Prostate gland (tissue), 2 donors: Measurements from ENCODE around the gene RTL5. TPM values are rescaled to one million over a fixed set of nuclear protein-coding genes. Genes with fewer than 3 reads are reported as not detected.

Source experiments
- DNase-seq: peaks from one replicate; pipeline ENCODE4 v3.0.0-alpha.2; 2019; ENCODE audit warnings: low spot score
- H3K27ac ChIP-seq, 2 donors: fragments of 200-600 bp; sonication (generic); 2 replicates each; pipeline ENCODE4 v1.5.1; 2017 to 2019
- H3K27me3 ChIP-seq: fragments of 200-600 bp; sonication (generic); replicated peaks from 2 replicates; pipeline ENCODE4 v1.5.1; 2019; ENCODE audit not compliant: insufficient read depth
- H3K36me3 ChIP-seq, 2 donors: fragments of 200-600 bp; sonication (generic); 1 replicate in 1 of 2; 2 replicates in 1 of 2; pipeline versions ENCODE4 v1.5.1 to v1.8.1; 2017 to 2019
- H3K4me1 ChIP-seq: fragments of 200-600 bp; sonication (generic); replicated peaks from 2 replicates; pipeline ENCODE4 v1.5.1; 2019
- H3K4me3 ChIP-seq, 2 donors: fragments of 200-600 bp; sonication (generic); 2 replicates each; pipeline ENCODE4 v1.5.1; 2017 to 2019
- H3K9me3 ChIP-seq: fragments of 200-600 bp; sonication (generic); 2 replicates; pipeline ENCODE4 v1.5.1; 2017
- POLR2A ChIP-seq: fragments of 450-650 bp; IDR thresholded peaks from one replicate; pipeline ENCODE4 v1.6.1; 2016; ENCODE audit warnings: antibody characterized with exemption, mild to moderate bottlenecking
- POLR2AphosphoS5 ChIP-seq: sonication (generic); formaldehyde crosslinking; IDR thresholded peaks from one replicate; pipeline ENCODE4 v1.6.1; 2017; ENCODE audit warnings: antibody characterized with exemption
- WGBS: methylation state at CpG from one replicate; pipeline ENCODE4 v1.1.5; 2018; 5-methylcytosine and 5-hydroxymethylcytosine counted together
- intact Hi-C: fragments of 100-400 bp; cut with DNase I; formaldehyde crosslinking; loops from one replicate; pipeline ENCODE4 v1.14.2; 2022
- total RNA-seq, 2 donors: library from RNA; depleted of rRNA; stranded (reverse); fragments of >200 nt; gene quantifications; one replicate each; pipeline ENCODE4 v1.1.0, GENCODE V29; 2016
- TF ChIP-seq, protein P1 (sequence below), 4 experiments: fragments of 200-600 bp in 2 of 4; fragments of 450-650 bp in 2 of 4; sonication (generic) in 2 of 4; IDR thresholded peaks; 1 replicate in 3 of 4; 2 replicates in 1 of 4; pipeline ENCODE4 v1.5.1; 2016 to 2019; ENCODE audit warnings: antibody characterized with exemption in 4 of 4, mild to moderate bottlenecking in 2 of 4, moderate library complexity in 2 of 4

Gene RTL5
- total RNA-seq, 2 donors from 2014 or later, result 2.8 to 24.0 TPM

DNA sequence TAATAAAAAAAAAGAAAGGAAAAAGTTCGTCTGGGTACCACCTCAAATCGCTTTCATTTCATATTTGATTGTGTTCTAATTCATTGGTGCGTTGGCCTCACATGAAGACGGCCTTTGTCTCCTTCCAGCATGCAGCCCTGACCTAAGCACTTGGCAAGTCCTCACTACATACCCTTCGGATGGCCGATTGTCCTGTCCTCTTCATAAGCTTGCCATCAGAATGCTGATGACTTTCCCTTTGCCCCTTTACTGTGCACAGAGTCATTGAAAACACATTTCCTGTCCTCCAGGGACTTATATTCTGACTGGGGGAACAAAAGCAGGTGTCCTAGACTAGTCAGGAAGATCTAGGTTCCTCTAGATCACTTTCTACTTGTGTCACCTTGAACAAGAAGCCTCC, 43.0 kb downstream of the RTL5 start:
- no peak for TF ChIP-seq POLR2AphosphoS5
- no peak for TF ChIP-seq POLR2A
- TF ChIP-seq, protein P1, sequence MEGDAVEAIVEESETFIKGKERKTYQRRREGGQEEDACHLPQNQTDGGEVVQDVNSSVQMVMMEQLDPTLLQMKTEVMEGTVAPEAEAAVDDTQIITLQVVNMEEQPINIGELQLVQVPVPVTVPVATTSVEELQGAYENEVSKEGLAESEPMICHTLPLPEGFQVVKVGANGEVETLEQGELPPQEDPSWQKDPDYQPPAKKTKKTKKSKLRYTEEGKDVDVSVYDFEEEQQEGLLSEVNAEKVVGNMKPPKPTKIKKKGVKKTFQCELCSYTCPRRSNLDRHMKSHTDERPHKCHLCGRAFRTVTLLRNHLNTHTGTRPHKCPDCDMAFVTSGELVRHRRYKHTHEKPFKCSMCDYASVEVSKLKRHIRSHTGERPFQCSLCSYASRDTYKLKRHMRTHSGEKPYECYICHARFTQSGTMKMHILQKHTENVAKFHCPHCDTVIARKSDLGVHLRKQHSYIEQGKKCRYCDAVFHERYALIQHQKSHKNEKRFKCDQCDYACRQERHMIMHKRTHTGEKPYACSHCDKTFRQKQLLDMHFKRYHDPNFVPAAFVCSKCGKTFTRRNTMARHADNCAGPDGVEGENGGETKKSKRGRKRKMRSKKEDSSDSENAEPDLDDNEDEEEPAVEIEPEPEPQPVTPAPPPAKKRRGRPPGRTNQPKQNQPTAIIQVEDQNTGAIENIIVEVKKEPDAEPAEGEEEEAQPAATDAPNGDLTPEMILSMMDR (IDR thresholded peaks at IDR 0.05), result no peak
- Histone ChIP-seq H3K9me3 (no peaks in the 10 kb centered on the region), H3K4me1 (no peaks in the 10 kb centered on the region), H3K27ac (no peak overlapping the region), H3K27me3 (no peaks in the 10 kb centered on the region), H3K4me3 (no peak overlapping the region), H3K36me3 (no peaks in the 10 kb centered on the region)
- 91% methylated on average over 6 of the region's 6 CpGs for WGBS
- intact Hi-C loops, result no loop called here
- DNase-seq, result no peak

DNA sequence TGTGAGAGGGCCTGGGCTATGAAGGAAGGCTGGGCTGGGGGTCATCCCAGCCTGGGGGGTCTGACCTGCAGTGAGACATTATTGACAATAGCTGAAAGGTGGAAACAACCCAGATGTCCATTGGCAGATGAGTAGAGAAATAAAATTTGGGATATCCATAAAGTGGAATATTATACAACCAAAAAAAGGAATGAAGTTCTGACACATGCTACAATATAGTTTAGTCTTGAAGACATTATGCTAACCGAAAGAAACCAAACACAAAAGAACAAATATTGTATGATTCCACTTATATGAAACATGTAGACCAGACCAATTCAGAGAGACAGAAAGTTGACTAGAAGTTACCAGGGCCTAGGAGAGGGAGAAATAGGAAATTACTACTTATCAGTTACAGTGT, 44.7 kb downstream of the RTL5 start:
- no peak for TF ChIP-seq POLR2AphosphoS5
- DNase-seq, result no peak
- no peaks in the 10 kb centered on the region for H3K4me1 ChIP-seq
- no peaks in the 10 kb centered on the region for H3K9me3 ChIP-seq
- no peaks in the 10 kb centered on the region for H3K36me3 ChIP-seq
- 94% methylated on average over 1 of the region's 1 CpG for WGBS
- intact Hi-C loops, result no loop called here
- H3K4me3 ChIP-seq, result no peak overlapping the region
- no peak overlapping the region for H3K27ac ChIP-seq
- no peaks in the 10 kb centered on the region for H3K27me3 ChIP-seq

DNA sequence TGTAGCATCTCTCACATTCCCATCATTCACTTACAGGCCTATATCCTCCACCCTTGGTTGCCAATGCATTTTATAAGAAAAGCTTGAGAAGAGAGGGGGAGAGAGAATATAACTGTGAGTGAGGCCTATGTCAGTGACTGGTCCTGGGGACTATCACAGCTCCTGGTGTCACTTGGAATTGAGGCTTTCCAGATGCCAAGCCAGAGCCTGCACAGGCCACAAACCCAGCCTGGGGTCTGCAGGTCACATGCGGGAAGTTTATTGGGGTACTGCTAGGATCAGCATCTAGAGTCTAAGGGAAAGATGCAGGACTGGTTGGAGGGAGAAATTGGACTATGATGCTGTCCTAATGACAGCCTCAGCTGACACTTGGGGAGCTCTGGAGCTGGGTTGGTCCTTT, 47.6 kb downstream of the RTL5 start:
- H3K9me3 ChIP-seq, result no peaks in the 10 kb centered on the region
- no peaks in the 10 kb centered on the region for H3K4me1 ChIP-seq
- no peak overlapping the region for H3K27ac ChIP-seq
- TF ChIP-seq POLR2A, result no peak
- TF ChIP-seq POLR2AphosphoS5, result no peak
- no peaks in the 10 kb centered on the region for H3K27me3 ChIP-seq
- 73% methylated on average over 1 of the region's 1 CpG for WGBS
- DNase-seq, result no peak
- intact Hi-C loops, result no loop called here
- H3K4me3 ChIP-seq, result no peak overlapping the region
- H3K36me3 ChIP-seq, result no peaks in the 10 kb centered on the region

DNA sequence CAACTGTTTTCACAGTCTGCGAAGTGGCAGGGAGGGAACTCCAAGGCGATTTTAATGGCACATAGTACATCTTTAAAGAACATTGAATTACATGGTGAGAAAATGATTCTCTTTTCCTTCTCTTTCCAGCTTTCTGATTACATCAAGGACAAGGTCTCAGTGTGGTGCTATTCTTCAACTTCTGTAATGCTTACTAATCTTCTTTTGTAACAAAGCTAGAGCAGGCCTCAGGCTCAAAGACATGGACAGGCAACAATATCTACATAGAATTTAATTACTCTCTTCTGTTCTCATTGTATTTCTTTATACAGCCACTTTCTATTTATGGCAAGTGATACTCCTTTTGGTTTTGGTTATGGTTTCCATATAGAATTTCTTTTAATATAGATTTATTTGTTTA, 48.4 kb downstream of the RTL5 start:
- Histone ChIP-seq H3K27ac (no peak overlapping the region), H3K9me3 (no peaks in the 10 kb centered on the region), H3K4me3 (no peak overlapping the region), H3K27me3 (no peaks in the 10 kb centered on the region), H3K4me1 (no peaks in the 10 kb centered on the region), H3K36me3 (no peaks in the 10 kb centered on the region)
- intact Hi-C loops, result no loop called here
- TF ChIP-seq, protein P1 (IDR thresholded peaks at IDR 0.05), result no peak
- TF ChIP-seq POLR2A (no peak), POLR2AphosphoS5 (no peak)
- DNase-seq, result no peak
- 94% methylated on average over 2 of the region's 2 CpGs for WGBS

DNA sequence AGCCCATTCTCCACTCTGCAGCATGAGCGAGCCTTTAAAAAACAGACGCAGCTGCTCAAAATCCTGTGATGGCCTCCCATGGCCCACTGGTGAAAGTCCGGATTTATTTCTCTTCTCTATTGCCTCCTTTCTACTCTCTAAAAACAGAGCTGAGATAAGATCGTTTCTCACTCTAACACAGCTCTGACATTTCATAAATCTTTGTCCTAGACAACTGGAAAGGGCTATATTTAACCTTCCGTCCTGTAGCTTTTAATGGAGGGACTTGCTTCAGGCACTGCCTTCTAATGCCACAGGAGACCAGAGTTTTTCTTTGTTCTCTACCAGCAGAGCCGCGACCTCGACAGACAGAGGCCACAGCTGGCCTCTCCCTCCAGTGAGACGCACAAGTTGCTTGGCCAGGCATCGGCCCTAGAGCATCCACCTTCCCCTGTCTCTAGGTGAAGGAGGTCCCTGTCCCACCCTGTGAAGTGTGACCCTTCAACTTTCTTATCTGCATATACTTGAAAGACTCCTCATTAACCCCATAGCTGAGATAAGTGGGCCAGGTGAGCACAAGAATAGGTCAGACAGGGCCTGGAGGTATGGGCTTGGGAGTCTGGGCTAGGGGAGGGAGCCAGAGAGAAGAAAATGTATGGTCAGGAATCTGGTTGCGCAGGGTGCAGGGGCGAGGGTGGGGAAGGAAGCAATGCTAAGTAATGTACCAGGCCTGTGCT, 50.0 kb downstream of the RTL5 start:
- TF ChIP-seq POLR2A (no peak), POLR2AphosphoS5 (no peak)
- TF ChIP-seq, protein P1 (IDR thresholded peaks at IDR 0.05), result no peak
- DNase-seq, result no peak
- no peaks in the 10 kb centered on the region for H3K4me1 ChIP-seq
- WGBS, result 41% methylated on average over 12 of the region's 12 CpGs
- H3K9me3 ChIP-seq, result no peaks in the 10 kb centered on the region
- H3K4me3 ChIP-seq, result no peak overlapping the region
- H3K27me3 ChIP-seq, result no peaks in the 10 kb centered on the region
- no peaks in the 10 kb centered on the region for H3K36me3 ChIP-seq
- intact Hi-C loops, result no loop called here
- H3K27ac ChIP-seq, result no peak overlapping the region

DNA sequence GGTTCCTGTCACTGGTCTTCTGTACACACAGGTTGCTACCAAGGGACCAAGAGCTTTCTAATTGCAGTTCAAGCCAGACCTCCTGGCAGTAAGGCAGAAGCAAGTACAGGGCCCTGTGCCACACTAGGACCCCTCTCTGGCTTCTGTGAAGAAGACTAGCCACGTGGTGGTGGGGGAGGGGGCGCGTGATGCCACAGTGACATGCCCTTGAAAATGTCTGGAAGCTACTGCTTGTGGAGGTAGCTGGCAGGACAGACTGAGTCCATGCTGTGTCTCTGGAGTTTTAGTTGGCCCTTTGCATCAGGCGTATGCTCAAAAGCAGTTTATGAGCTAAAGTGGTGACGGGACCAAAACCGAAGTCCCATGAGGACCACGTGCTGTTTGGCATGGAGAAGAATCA, 50.9 kb downstream of the RTL5 start:
- Histone ChIP-seq H3K27me3 (no peaks in the 10 kb centered on the region), H3K36me3 (no peaks in the 10 kb centered on the region), H3K4me3 (no peak overlapping the region), H3K4me1 (no peaks in the 10 kb centered on the region), H3K9me3 (no peaks in the 10 kb centered on the region), H3K27ac (no peak overlapping the region)
- intact Hi-C loops, result no loop called here
- no peak for TF ChIP-seq POLR2AphosphoS5
- TF ChIP-seq, protein P1 (IDR thresholded peaks at IDR 0.05), result no peak
- no peak for TF ChIP-seq POLR2A
- no peak for DNase-seq
- 55% methylated on average over 6 of the region's 7 CpGs for WGBS
